Kidney epithelial cell (primary cell): ENCODE results near the gene APOBEC3C. TPM values are rescaled to one million over a fixed set of nuclear protein-coding genes. Genes with fewer than 3 reads are reported as not detected.
"Not testable (repeated sequence)": the region's sequence is repeated elsewhere in the genome, so short reads cannot be mapped to it uniquely, and the experiment has no call there.

ENCODE experiments used
- DNase-seq: peaks from one replicate; pipeline ENCODE4 v3.0.0-alpha.2; 2010; ENCODE audit warnings: low read depth
- H3K27me3 ChIP-seq: 2 replicates; pipeline ENCODE4 v1.6.0; 2011; ENCODE audit warnings: low read length; ENCODE audit not compliant: control insufficient read depth, insufficient read depth
- H3K36me3 ChIP-seq: 2 replicates; pipeline ENCODE4 v1.5.1; 2011; ENCODE audit warnings: low read length; ENCODE audit not compliant: control insufficient read depth, insufficient read depth
- H3K4me3 ChIP-seq: 2 replicates; pipeline ENCODE4 v1.5.1; 2011; ENCODE audit warnings: low read depth, mild to moderate bottlenecking, control low read depth, low read length
- total RNA-seq: library from RNA; depleted of rRNA; stranded (reverse); fragments of >200 nt; gene quantifications from 2 replicates; pipeline ENCODE4 v1.2.3, GENCODE V29; 2015
- TF ChIP-seq, protein P1 (sequence below): IDR thresholded peaks from 2 replicates; pipeline ENCODE4 v1.5.1; 2011; ENCODE audit warnings: mild to moderate bottlenecking, moderate library complexity, low read length, control low read depth, inconsistent platforms; ENCODE audit not compliant: insufficient read depth, poor library complexity, severe bottlenecking

Gene APOBEC3C
- total RNA-seq, 1 donor from 2014 or later: 8.9 TPM

DNA sequence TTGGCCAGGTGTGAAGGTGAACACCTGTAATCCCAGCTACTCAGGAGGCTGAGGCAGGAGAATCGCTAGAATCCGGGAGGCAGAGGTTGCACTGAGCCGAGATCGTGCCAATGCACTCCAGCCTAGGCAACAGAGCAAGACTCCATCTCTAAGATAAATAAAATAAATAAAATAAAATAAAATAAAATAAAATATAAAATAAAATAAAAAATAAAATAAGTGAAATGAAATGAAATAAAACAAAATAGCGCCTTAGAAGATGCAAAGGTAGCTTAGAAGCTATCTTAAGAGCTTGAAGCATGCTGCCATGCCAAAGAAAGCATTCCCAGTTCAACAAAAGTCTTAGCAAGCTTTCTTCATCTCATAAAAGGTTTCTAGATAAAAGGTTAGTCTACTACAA is 6.9 kb upstream of the APOBEC3C start:
- Histone ChIP-seq H3K36me3 (no peaks in the 10 kb centered on the region), H3K4me3 (no peak overlapping the region), H3K27me3 (no peaks in the 10 kb centered on the region)
- DNase-seq: no peak
- TF ChIP-seq, protein P1, sequence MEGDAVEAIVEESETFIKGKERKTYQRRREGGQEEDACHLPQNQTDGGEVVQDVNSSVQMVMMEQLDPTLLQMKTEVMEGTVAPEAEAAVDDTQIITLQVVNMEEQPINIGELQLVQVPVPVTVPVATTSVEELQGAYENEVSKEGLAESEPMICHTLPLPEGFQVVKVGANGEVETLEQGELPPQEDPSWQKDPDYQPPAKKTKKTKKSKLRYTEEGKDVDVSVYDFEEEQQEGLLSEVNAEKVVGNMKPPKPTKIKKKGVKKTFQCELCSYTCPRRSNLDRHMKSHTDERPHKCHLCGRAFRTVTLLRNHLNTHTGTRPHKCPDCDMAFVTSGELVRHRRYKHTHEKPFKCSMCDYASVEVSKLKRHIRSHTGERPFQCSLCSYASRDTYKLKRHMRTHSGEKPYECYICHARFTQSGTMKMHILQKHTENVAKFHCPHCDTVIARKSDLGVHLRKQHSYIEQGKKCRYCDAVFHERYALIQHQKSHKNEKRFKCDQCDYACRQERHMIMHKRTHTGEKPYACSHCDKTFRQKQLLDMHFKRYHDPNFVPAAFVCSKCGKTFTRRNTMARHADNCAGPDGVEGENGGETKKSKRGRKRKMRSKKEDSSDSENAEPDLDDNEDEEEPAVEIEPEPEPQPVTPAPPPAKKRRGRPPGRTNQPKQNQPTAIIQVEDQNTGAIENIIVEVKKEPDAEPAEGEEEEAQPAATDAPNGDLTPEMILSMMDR: no peak

DNA sequence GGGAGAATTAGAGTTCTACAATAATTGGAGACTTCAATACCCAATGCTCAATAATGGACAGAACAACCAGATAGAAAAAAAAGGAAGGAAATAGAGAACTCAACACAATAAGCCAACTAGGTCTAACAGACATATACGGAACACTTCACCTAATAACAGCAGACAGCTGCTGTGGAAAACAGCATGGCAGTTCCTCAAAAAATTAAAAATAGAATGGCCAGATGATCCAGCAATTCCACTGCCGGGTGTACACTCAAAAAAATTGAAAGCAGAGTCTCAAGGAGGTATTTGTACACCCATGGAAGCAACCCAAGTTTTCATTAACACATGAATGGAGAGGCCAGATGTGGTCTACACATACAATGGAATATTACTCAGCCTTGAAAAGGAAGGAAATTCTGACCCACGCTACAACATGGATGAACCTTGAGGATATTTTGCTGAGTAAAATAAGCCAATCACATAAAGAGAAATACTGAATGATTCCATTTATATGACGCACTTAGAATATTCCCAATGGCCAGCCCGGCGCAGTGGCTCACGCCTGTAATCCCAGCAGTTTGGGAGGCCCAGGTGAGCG is 5.7 kb upstream of the APOBEC3C start:
- H3K4me3 ChIP-seq, H3K36me3 ChIP-seq, H3K27me3 ChIP-seq, DNase-seq: not testable (repeated sequence)

DNA sequence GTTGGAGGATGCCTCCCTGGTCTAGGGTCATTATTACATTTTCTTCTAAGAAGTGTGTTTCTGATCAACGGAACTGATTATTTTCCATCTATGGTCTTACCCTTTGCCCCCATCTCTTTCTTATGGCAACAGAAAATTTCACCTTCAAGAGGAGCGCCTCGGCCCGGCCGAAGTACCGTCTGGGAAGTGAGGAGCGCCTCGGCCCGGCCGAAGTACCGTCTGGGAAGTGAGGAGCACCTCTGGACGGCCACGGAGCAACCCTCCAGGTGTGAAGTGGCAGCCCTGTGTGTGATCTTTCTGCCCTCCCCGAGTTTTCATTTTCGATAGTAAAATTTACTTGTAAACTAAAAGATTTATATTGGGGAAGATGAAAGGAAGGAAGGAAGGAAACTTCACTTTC is 3.1 kb upstream of the APOBEC3C start:
- TF ChIP-seq, protein P1: no peak
- H3K36me3 ChIP-seq: no peaks in the 10 kb centered on the region
- no peak overlapping the region for H3K4me3 ChIP-seq
- no peak for DNase-seq
- H3K27me3 ChIP-seq: no peaks in the 10 kb centered on the region

DNA sequence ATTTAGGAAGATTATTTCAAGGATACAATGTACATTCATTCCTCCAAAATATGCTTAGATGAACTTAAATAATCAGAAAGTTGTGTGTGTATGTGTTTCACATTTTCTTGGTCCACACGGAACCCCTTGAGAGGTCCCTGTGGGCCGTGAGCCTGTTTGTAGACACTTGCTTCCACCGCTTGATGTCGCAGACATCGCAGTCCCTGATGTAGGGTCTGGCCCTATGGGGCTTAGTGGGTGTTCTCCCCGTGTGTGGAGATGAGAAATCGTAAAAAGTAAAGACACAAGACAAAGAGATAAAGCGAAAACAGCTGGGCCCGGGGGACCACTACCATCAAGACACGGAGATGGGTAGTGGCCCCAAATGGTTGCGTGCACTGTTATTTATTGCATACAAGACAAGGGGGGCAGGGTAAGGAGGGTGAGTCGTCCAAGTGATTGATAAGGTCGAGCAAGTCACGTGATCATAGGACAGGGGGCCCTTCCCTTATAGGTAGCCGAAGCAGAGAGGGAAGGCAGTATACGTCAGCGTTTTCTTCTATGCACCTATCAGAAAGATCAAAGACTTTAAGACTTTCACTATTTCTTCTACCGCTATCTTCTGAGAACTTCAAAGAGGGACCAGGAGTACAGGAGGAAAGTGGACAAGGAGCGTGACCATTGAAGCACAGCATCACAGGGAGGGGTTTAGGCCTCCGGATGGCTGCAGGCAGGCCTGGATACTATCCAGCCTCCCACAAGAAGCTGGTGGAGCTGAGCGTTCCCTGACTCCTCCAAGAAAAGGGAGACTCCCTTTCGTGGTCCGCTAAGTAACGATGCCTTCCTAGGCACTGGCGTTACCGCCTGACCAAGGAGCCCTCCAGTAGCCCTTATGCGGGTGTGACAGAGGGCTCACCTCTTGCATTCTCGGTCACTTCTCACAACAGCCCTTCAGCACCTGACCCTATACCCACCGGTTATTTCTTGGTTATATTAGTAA is 1.2 kb upstream of the APOBEC3C start:
- DNase-seq: peak; percentile 5
- no peak overlapping the region for H3K4me3 ChIP-seq
- TF ChIP-seq, protein P1: no peak
- no peaks in the 10 kb centered on the region for H3K36me3 ChIP-seq
- H3K27me3 ChIP-seq: no peaks in the 10 kb centered on the region

DNA sequence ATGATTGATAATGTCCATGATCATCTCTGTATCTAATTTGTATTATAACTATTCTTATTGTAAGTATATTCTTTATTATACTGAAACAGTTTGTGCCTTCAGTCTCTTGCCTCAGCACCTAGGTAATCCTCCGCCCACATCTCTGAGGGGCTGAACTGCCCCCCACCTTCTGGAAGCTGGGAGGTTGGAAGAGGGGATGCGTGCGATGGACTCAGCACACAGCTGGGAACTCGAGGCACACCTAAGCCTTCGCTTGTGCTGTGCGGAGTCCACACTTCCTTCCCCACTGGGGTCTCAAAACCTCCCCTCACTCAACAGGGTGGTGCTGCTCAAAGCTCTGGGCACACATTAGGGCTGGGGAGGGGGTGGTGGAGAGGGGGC is 506 bp upstream of the APOBEC3C start:
- H3K4me3 ChIP-seq, H3K36me3 ChIP-seq, DNase-seq, H3K27me3 ChIP-seq: not testable (repeated sequence)

DNA sequence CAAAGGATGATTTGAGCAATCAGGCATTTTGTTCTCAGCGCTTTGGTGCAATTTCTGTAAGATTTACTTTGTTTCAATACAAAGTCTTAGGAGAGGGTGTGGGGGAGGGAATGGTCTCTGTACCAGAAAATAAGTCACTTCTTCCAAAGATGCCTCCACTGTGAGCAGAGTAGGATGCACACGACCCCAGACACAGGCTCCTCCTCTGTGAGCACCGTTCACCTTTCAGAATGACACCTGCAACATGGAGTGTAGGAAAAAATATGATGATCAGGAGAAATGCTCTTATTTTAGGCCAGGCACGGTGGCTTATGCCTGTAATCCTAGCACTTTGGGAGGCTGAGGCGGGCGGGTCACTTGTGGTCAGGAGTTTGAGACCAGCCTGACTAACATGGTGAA is 665 bp downstream of the APOBEC3C start:
- peak overlapping the region; percentile 57 for H3K4me3 ChIP-seq
- not testable (repeated sequence) for DNase-seq, H3K36me3 ChIP-seq, H3K27me3 ChIP-seq

DNA sequence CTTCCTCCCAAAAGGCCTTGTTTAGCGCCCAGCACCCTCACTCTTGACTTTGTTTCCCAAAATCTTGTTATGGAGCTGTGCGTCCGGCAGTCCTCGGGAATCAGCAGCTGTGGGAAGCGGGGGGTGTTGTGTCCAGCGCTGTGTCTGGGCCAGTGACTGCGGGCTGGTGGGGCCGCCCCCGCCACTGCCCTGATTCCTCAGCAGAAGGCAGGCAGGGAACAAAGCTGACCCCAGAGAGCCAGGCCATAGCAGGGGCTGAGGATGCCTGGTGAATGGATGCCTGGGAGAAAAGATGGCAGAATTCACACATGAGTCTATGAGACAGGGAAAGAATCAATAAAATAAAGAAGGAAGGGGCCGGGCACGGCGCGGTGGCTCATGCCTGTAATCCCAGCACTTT is 2.5 kb downstream of the APOBEC3C start:
- TF ChIP-seq, protein P1: no peak
- Histone ChIP-seq H3K27me3 (no peaks in the 10 kb centered on the region), H3K4me3 (no peak overlapping the region), H3K36me3 (no peaks in the 10 kb centered on the region)
- DNase-seq: no peak
